GM18870 (cell line): Measurements from ENCODE around the gene SMIM35.

ENCODE experiments used
- ATAC-seq: cut with Tn5 transposase; IDR thresholded peaks from one replicate; pipeline ENCODE4 v1.9.1; 2021; ENCODE audit warnings: moderate library complexity; ENCODE audit not compliant: unreplicated experiment

Gene SMIM35

GRCh38 chr11:118007040-118007439 is 79.7 kb downstream of the SMIM35 start:
- no peak for ATAC-seq

GRCh38 chr11:118006153-118006534 is 80.6 kb downstream of the SMIM35 start:
- no peak for ATAC-seq

DNA sequence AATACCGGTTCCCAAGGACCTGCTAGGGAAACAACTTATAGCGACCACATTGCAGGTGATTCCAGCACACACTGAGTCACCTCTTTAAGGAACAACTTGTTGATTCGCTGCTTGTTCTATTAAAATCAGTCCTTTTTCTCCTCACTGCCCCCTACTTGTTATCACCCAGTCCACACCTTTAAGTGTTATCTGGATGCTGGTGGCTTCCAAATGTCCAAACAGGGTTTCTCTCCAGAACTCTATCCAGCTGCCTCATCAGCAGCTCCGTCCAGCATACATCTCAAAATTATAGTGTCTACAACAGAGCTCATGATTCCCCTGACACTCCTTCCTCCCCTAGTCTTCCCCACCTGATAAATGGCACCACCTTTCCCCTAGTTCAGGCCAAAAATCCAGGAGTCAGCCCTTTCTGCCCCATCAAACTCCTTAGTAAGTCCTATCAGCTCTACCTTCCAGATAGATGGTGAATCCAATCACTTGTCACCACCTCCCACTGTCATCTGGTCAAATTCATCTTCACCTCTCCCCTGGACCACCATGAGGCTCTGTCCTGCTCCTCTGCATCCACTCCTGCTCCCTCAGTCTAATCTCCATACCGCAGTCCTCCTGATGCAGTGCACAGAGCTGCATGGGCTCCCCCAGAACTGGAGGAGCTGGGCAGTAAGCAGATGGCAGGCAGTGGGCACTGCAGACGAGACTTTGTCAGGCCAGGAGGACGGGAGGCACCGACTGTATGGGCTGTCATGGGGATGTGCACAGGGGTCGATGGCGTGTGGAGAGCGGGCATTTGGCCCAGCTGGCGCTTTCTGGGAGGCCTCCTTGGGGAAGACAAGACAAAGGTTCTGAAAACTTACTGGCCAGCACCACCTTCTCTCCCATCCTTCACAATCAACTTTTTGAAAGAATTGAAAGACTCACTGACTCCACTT is 81.3 kb downstream of the SMIM35 start:
- ATAC-seq: no peak

GRCh38 chr11:118004543-118005223 is 82.1 kb downstream of the SMIM35 start:
- no peak for ATAC-seq

GRCh38 chr11:118003456-118003855 is 83.3 kb downstream of the SMIM35 start:
- ATAC-seq: no peak

GRCh38 chr11:118002541-118003423 is 84.0 kb downstream of the SMIM35 start:
- ATAC-seq: no peak

DNA sequence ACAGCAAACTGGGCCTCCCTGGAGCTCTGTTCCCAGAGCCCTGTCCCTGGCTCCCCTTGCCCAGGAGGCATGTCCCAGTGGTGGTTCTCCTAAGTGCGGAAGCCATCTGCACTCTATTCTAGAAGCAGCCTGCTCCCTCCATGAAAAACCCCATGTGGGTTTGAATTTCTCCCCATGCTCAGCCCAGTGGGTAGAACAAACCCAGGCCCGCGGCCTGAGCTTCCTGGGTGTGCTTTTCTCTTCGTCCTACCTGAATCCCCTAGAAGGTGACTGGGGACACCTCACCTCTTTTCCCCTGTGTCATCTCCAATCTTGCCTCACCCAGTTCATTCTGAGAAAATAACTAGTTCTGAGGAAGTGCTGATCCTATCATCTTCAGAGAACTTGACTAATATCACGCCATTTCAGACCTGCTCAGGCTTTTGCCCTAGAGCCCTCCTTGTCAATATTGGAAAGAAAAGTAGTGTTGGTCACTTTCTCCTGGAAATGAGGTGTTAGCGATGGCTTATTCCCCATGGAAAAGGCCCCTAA is 84.7 kb downstream of the SMIM35 start:
- no peak for ATAC-seq

DNA sequence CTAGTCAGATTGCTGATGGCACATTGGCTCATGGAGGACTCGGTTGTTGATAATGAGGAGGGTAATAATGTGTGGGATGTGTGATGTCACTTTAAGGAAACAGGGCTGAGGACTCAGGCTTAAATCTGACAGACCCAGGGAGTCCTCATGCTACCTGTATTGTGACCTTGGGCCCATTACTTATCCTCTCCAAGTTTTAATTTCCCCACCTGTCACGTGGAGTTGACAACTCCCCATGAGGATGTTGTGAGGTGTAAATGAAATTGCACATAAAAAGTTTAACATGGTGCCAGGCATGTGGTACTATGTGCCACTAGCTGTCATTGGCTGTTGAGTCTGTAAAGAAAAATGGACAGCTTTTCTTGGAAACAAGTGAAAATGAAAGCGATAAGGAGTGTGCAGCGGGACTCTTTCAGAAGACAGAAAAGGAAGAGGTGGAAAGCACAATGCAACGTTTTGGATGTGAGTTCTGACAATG is 85.2 kb downstream of the SMIM35 start:
- ATAC-seq: no peak

DNA sequence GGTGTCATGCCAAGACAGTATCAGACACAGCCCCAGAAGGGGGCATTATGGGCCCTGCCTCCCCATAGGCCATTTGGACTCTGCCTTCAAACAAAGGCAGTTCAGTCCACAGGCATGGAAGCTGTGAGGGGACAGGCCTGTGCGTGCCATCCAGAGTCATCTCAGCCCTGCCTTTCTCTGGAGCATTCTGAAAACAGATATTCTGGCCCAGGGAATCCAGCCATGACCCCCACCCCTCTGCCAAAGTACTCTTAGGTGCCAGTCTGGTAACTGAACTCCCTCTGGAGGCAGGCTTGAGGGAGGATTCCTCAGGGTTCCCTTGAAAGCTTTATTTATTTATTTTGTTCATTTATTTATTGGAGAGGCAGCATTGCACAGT is 85.9 kb downstream of the SMIM35 start:
- no peak for ATAC-seq

GRCh38 chr11:118000067-118000849 is 86.5 kb downstream of the SMIM35 start:
- ATAC-seq: no peak

- no peak for ATAC-seq
These were observed 87.3 kb downstream of the SMIM35 start for GRCh38 chr11:117999354-117999993.

GRCh38 chr11:117998664-117999353 is 88.0 kb downstream of the SMIM35 start:
- no peak for ATAC-seq

DNA sequence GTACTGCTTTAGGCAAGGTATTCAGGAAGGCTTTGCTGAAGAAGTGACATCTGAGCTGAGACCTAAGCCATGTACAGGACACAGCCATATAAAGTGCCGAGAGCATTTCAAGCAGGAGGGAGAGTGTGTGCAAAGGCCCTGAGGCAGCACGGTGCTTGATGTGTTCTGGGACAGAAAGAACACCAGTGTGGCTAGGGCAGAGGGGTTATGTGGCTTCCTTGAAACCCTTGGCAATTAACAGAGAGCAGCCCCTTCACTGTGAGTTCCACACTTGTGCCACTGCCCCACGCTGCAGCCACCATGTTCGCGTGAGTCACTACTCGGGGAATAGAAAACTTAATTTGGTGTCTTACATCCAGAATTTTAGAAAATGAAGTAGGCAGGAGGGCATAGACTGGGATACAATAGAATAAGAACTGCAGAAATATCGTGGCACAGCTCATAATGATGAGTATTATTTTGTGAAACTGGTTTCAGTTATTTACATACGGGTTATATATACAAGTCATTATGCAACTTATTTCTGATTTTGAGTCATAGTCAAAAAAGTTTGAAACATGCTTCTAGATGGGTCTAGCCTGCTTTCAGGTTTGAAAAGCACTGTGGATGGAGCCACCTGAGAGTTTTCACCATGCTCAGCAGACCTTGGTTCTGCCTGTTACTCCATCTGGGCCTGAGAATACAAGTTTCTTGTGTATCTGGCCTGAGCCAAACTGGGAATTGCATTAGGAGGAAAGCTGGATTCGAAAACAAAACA is 88.8 kb downstream of the SMIM35 start:
- ATAC-seq: peak; percentile 68

- no peak for ATAC-seq
These were observed 89.4 kb downstream of the SMIM35 start for GRCh38 chr11:117997406-117997805.

DNA sequence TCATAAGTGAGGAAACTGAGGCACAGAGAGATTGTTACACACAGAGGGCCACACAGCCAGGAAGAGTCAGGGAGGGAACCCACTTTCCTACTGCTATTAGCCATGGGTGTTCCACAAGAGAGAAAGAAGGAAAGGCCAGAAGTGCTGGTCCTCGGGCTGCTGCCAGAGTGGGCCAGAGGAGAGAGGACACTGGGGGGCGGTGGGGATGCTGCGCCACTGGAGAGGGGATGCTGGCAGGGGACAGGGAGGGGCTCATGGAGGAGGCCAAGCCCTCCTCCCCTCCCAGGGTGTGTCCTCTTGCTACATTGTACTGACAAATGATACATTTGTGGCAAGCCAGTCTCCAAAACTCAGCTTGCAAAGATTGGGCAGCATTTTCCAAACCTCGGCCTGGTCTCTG is 90.7 kb downstream of the SMIM35 start:
- ATAC-seq: no peak

DNA sequence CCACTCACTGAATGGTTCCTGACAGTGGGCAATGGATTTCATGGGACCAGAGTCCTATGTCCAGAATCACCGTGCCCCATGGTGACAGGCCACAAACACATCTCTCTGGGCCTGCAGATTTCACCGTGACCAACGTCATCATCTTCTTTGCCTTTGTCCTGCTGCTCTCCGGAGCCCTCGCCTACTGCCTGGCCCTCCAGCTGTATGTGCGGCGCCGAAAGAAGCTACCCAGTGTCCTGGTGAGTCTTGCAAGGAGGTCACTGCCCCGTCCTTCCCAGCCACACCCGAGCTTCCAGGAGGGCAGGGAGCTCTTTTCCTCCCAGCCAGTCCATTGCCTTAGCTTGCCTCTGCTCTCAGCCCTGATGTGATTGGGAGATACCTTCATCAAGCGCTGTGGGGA is 91.3 kb downstream of the SMIM35 start:
- no peak for ATAC-seq

DNA sequence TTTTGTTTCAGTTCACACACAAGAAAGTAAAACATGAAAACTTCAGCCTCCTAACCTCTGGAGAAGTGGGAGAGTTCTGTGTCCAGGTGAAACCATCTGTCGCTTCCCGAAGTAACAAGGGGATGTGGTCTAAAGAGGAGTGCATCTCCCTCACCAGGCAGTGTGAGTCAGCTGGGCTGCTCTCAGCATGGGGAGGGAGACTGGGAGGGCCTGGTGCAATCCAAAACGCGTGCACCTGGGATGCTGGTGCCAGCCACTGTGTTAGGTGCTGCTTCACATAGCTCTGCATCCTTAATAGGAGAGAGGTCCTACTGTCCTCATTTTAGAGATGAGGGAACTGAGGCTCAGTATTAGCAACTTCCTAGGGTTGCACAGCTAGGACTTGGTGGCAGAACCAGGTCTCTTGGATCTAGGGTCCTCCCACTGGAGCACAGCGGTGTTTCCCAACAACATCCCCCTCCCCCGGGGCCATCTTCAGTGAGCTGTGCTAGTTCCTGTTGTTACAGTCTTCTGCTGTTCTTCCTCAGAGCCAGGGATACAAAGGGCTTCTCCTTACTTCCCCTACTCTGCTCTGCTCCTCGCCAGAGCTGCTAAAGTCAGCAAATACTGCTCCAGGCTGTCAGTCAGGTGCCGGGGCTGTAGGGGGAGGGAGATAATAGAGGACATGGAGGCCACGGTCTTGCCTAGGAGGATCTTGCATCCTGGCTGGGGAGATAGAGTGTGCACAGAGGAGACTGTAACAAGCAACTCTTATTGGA is 92.6 kb downstream of the SMIM35 start:
- no peak for ATAC-seq

DNA sequence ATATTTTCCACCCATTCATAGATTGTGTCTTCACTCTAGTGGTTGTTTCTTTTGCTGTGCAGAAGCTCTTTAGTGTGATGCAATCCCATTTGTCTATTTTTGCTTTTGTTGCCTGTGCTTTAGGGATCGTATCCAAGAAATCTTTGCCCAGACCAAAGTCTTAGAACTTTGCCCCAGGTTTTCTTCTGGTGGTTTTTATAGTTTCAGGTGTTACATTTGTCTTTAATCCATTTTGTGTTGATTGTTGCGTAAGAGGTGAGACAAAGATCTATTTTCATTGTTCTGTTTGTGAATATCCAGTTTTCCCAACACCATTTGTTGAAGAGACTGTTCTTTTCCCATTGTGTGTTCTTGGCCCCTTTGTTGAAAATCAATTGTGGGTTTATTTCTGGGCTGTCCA is 94.1 kb downstream of the SMIM35 start:
- no peak for ATAC-seq
